HG03196 (cell line): Measurements from ENCODE around the gene IFNL4.
"Not testable (repeated sequence)": the region's sequence is repeated elsewhere in the genome, so short reads cannot be mapped to it uniquely, and the experiment has no call there.

Source experiments
- ATAC-seq: cut with Tn5 transposase; IDR thresholded peaks from one replicate; pipeline ENCODE4 v1.9.1; 2021; ENCODE audit not compliant: unreplicated experiment

Gene IFNL4

DNA sequence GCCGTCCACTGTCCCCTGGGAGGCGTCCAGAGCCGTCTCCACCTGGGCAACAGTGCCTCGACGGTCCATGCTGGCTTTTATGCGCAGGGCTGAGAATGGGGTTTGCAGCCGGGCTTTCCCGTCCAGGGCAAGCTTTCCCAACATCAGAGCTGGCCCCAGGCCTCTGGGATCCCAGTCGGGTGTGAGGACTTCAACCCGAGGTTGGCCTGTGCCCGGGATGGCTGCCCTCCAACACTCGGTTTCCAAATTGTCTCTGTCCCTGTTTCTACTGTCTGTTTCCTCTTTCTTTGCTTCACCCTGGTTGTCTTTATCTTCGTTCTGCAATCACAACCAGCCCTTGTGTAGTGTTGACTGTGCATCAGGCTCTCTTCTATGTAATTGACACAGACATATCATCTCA is at the start of gene IFNL4:
IFNL4 (minus strand) TSS at position 51 of the 400 bp plus-strand sequence.
- no peak for ATAC-seq

DNA sequence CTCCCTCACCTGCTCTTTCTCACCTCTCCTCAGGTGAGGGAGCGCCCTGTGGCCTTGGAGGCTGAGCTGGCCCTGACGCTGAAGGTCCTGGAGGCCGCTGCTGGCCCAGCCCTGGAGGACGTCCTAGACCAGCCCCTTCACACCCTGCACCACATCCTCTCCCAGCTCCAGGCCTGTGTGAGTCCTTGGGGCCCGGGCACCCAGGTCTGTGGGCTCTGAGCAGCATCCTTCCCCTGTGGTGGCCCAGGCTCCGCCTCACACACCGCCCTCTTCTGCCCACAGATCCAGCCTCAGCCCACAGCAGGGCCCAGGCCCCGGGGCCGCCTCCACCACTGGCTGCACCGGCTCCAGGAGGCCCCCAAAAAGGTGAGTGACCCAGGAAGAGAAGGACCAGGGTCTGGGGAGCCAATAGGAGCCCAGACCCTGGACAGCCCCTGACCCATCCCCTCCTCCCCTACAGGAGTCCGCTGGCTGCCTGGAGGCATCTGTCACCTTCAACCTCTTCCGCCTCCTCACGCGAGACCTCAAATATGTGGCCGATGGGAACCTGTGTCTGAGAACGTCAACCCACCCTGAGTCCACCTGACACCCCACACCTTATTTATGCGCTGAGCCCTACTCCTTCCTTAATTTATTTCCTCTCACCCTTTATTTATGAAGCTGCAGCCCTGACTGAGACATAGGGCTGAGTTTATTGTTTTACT is 49.4 kb upstream of the IFNL4 start:
- ATAC-seq = no peak

DNA sequence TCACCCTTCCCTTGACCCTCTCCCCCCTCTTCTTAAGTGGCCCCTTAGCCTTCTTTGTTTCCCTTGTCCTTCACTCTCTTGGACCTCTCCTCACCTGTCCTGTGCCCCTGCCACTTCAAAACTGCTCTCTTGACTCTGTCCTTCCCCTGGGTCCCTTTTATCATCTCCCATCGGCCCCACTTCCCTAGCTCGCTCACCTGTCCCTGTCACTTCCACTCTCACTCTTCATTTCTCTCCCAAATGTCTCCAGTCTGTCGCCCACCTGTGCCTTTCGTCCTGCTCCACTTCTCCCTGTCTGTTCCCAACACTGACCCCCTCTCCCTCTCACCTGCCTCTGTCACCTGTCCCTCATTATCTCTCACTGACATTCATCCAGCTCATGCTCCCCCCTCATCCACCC is 48.2 kb upstream of the IFNL4 start:
- ATAC-seq = no peak

GRCh38 chr19:39296055-39296645 is 47.5 kb upstream of the IFNL4 start, which contains the start of gene IFNL1:
IFNL1 (plus strand) TSS chr19:39296407; CDS start chr19:39296422, 15 bp downstream.
- ATAC-seq = no peak

DNA sequence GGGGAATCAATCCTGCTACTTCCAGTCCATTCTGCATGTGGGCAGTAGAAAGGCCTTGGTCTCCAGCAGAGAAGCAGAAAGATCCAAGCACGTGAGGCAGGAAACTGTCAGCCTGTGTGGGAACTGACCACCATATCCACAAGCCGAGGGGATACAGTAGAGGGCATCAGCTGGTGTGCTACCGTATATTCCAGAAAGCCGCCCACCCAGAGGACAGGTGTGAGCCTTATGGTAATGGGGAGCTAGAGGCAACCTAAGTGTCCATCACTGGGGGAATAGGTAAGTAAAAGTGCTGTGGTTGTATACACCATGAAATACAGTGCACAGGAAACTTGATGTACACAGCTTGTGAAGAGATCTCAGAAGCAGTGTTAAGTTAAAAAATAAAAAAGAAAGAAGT is 44.7 kb upstream of the IFNL4 start:
- ATAC-seq = no peak

DNA sequence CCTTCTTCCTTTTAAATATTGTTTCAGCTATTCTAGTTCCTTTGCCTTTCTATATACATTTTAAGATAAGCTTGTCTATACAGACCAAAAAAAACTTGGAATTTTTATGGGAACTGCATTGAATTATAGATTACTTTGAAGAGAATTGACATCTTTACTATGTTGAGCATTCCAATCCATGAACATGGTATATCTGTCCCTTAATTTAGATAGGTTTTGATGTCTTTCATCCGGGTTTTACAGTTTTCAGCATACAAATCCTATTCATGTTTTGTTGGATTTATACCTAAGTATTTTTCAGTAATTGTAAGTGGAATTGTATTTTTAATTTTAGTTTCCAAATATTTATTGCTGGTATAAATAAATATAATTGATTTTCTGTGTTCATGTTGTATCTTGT is 35.4 kb upstream of the IFNL4 start:
- ATAC-seq = no peak

DNA sequence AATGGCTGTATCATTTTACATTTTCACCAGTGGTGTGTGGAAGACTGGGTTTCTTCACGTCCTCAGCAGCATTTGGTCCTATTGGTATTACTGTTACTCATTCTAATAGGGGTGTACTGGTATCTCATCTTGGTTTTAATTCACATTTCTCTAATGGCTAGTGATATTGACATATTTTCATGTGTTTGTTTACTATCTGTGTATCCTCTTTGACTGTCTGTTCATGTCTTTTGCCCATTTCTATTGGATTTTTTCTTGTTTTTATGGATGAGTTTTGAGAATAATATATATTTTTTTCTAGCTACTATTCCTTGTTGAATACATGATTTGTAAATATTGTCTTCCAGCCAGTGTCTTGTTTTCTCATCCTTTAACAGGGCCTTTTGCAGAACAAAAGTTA is 33.4 kb upstream of the IFNL4 start:
- ATAC-seq = no peak

GRCh38 chr19:39277598-39277997 is 28.9 kb upstream of the IFNL4 start:
- ATAC-seq = no peak

- no peak for ATAC-seq
Measured at GRCh38 chr19:39276740-39277139, 28.1 kb upstream of the IFNL4 start.

- no peak for ATAC-seq
Measured at GRCh38 chr19:39275578-39275977, 26.9 kb upstream of the IFNL4 start.

DNA sequence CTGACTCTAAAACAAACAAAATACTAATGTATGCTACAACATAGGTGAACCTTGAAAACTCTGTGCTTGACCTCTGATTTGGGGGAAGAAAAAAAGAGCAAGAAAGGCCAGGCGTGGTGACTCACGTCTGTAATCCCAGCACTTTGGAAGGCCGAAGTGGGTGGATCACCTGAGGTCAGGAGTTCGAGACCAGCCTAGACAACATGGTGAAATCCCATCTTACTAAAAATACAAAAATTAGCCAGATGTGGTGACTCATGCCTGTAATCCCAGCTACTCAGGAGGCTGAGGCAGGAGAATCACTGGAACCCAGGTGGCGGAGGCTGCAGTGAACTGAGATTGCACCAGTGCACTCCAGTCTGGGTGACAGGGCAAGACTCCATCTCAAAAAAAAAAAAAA is 25.2 kb upstream of the IFNL4 start:
- not testable (repeated sequence) for ATAC-seq

DNA sequence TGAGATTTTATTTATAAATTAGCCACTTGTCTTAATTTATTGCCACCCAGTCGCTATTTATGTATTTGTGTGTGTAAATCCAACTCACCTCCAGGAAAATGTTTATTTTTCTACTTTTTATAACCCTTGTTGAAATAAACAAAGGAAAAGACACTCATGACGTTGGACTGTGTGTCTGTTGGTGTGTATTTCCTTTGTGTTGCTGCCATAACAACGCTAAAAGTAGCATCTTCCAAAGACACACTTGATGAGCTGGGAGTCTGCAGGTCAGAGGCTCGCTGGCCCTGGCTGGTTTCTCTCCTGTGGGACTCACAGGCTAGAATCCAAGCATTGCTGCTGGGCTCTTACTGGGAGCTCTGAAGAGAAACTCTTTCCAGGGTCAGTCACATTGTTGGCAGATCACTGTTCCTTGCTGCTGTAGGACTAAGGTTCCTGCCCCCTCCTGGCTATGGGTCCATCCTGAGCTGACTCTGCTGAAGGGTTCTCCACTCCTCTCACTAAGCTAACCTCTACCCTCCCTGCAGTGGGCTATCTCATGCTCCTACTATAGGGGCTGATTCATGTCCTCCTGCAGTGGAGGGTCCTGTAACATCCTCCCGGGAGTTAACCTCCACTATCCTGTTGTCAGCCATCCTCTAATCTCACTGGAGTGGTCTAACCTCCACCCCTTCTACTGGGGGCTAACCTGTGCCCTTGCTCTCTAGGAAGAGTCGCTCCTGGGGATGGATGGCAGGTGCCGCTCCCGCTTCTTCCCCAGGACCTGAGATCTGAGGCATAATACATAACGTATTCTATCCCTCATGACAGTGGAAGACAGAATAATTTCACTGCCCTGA is 21.6 kb upstream of the IFNL4 start:
- ATAC-seq = no peak

DNA sequence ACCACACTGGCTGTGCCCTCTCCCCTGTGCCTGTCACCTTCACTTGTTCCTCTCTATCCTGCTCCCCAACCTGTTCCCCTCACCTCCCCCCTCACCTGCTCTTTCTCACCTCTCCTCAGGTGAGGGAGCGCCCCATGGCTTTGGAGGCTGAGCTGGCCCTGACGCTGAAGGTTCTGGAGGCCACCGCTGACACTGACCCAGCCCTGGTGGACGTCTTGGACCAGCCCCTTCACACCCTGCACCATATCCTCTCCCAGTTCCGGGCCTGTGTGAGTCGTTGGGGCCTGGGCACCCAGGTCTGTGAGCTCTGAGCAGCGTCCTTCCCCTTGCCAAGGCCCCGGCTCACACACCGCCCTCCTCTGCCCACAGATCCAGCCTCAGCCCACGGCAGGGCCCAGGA is 20.7 kb upstream of the IFNL4 start:
- ATAC-seq = not testable (repeated sequence)

DNA sequence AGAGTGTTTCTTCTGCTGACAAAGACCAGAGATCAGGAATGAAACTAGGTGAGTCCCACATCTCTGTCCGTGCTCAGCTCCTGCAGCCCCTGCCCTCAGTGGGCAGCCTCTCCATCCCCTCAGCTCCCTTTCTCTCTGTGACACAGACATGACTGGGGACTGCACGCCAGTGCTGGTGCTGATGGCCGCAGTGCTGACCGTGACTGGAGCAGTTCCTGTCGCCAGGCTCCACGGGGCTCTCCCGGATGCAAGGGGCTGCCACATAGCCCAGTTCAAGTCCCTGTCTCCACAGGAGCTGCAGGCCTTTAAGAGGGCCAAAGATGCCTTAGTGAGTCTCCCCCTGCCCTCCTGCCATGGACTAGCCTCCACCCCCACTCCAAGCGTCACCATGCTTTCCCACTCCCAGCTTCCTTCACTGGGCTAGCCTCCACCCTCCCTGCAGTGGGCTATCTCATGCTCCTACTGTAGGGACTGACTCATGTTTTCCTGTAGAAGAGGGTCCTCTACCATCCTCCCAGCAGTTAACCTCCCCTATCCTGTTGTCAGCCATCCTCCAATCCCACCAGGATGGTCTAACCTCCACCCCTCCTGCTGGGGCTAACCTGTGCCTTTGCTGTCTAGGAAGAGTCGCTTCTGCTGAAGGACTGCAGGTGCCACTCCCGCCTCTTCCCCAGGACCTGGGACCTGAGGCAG is 20.0 kb upstream of the IFNL4 start:
- ATAC-seq = not testable (repeated sequence)

DNA sequence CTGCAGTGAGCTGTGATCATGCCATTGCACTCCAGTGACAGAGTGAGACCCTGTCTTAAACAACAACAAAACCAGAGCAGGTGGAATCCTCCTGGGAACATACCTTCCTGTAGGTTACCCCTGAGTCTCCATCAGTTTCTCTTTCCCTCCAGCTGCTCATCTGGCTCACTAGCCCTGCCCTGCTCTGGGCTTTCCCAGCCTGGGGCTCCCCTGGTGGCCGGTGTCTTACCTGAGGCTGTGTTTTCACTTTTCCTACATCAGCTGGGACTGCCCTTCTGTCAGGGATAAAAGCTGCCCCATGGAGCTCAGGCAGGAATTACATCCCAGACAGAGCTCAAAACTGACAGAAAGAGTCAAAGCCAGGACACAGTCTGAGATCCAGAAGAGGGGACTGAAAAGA is 19.4 kb upstream of the IFNL4 start, which contains the start of gene IFNL2:
IFNL2 (plus strand) TSS at position 312 of the 400 bp plus-strand sequence. CDS start 173 bp downstream, outside the sequence.
- ATAC-seq = not testable (repeated sequence)

GRCh38 chr19:39265321-39265916 is 16.8 kb upstream of the IFNL4 start:
- ATAC-seq = no peak

DNA sequence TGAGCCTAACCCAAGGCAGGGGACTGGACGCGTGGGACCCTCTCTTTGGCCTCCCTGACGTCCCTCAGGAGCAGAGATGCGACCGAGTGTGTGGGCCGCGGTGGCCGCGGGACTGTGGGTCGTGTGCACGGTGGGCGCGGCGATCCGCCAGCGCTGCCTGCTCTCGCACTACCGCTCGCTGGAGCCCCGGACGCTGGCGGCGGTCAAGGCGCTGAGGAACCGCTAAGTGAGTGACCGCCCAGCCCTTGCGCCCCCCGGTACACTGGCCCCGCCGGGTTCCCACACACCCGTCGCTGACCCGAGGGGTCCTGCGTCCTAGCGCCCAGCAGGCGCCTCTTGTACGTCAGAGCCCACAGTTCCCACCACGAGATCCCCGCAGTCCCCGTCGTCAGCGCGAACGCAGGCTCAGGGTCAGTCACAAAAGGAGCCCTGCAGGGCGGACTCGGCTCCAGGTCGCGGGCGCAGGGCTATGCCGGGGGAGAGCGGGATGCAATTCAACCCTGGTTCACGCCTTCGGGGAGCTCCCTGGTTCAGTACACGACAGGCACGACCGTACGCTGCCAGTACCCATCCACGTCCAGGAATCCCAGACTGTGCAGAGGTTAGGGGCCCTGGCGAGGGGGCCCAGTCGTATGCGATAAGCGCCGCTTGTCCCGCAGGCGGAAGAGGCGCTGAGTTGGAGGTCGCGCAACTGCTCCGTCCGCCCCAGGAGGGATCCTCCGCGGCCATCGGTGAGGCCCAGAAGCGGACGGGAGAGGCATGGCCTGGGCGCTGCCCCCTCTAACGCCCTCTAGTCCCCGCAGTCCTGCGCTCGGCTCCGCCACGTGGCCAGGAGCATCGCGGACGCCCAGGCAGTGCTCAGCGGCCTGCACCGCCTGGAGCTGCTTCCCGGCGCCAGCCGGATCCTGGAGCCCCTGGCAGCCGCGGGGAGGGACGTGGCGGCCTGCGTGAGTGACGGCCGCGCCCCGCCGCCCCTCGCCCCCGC is 15.9 kb upstream of the IFNL4 start:
- no peak for ATAC-seq

- ATAC-seq = no peak
Measured at GRCh38 chr19:39263912-39264305, 15.3 kb upstream of the IFNL4 start.

GRCh38 chr19:39262496-39262895 is 13.8 kb upstream of the IFNL4 start:
- no peak for ATAC-seq

DNA sequence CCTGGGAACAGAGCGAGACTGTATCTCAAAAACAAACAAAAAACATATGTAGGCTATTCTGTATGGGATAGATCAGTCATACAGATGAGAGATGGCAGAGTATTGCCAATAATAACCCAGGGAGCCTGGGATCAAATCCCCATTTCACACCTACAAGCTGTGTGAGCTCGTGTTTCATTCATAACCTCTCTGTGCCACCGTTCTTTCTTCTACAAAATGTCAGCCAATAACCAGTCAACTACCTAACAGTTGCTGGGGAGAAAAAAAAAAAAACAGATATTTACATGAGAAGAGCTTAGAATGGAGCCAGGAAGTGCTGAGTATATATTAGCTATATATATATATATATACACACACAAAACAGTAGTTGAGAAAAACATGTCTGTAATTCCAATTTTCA is 13.0 kb upstream of the IFNL4 start:
- ATAC-seq = no peak
